Kidney (tissue), 22 donors: ENCODE data around the gene PRAMEF17. TPM values are rescaled to one million over a fixed set of nuclear protein-coding genes. Genes with fewer than 3 reads are reported as not detected.
"Not testable (repeated sequence)": the region's sequence is repeated elsewhere in the genome, so short reads cannot be mapped to it uniquely, and the experiment has no call there.

Source experiments
- DNase-seq, 5 donors: peaks; one replicate each; pipeline ENCODE4 v3.0.0-alpha.2; 2013 to 2020
- FAIRE-seq: peaks from 2 replicates; lab custom pipeline; 2012; peaks lifted over from hg19 to GRCh38; lab: Jason Lieb, UNC
- H3K27ac ChIP-seq, 2 donors: one replicate each; pipeline ENCODE4 v1.7.0; 2013; ENCODE audit warnings: low read depth in 2 of 2, low read length in 2 of 2, inconsistent platforms in 1 of 2
- H3K27me3 ChIP-seq: one replicate; pipeline ENCODE4 v1.7.1; 2013; ENCODE audit warnings: low read length, inconsistent platforms; ENCODE audit not compliant: control insufficient read depth, insufficient read depth
- H3K36me3 ChIP-seq, 3 donors: one replicate each; pipeline versions ENCODE4 v1.7.0 to v1.7.1; 2013; ENCODE audit warnings: low read length in 3 of 3, control low read depth in 1 of 3, inconsistent platforms in 1 of 3; ENCODE audit not compliant: insufficient read depth in 3 of 3, control insufficient read depth in 2 of 3
- H3K4me1 ChIP-seq, 3 donors: one replicate each; pipeline versions ENCODE4 v1.7.0 to v1.7.1; 2013; ENCODE audit warnings: low read length in 3 of 3, inconsistent platforms in 1 of 3, low read depth in 1 of 3; ENCODE audit not compliant: control insufficient read depth in 2 of 3, insufficient read depth in 2 of 3
- H3K4me3 ChIP-seq, 3 donors: one replicate each; pipeline versions ENCODE4 v1.7.0 to v1.8.1; 2013; ENCODE audit warnings: low read length in 3 of 3, control low read depth in 1 of 3, inconsistent platforms in 1 of 3
- H3K9ac ChIP-seq, 3 donors: one replicate each; pipeline versions ENCODE4 v1.7.0 to v1.7.1; 2013; ENCODE audit warnings: low read length in 3 of 3, control low read depth in 1 of 3, inconsistent platforms in 1 of 3
- H3K9me3 ChIP-seq, 3 donors: one replicate each; pipeline versions ENCODE4 v1.7.0 to v1.7.1; 2013; ENCODE audit warnings: low read length in 3 of 3, control low read depth in 1 of 3, inconsistent platforms in 1 of 3; ENCODE audit not compliant: control insufficient read depth in 2 of 3, insufficient read depth in 1 of 3
- CTCF ChIP-seq: IDR thresholded peaks from 3 replicates; pipeline ENCODE4 v1.5.1; 2012; ENCODE audit warnings: mild to moderate bottlenecking, moderate library complexity, borderline replicate concordance; ENCODE audit not compliant: insufficient read depth; ENCODE audit errors: extremely low read depth
- intact Hi-C: fragments of 100-400 bp; cut with DNase I; formaldehyde crosslinking; loops from one replicate; pipeline ENCODE4 v1.11.1; 2022
- long read RNA-seq, 10 donors: library from polyadenylated mRNA in 1 of 10; unstranded in 1 of 10; transcript quantifications; one replicate each; pipeline ENCODE4 v2.0.0 and lab custom pipeline, GENCODE V29; 2021 to 2026
- polyA plus RNA-seq: library from polyadenylated mRNA; stranded (reverse); fragments of 350-450 nt; fragmentation: Illumina TruSeq; extraction: RNeasy Lipid Tissue Mini Kit (QIAGEN cat#74804); gene quantifications from one replicate; pipeline ENCODE4 v1.2.3, GENCODE V29; 2014; ENCODE audit warnings: low read depth, low replicate concordance; ENCODE audit not compliant: insufficient read depth
- total RNA-seq: library from RNA; stranded (reverse); fragmentation: NEBNext Ultra II Directional; extraction: Animal tissue kit (Norgen Biotek cat#: 25700); gene quantifications from one replicate; pipeline ENCODE4 v1.2.1, GENCODE V29; 2021
- donor health status: control.
- donor health status: control.
- donor health status: control.
- donor health status: control.
- donor health status: control.
- donor health status: DM: yes; HTN: yes; CAD: no.
- donor health status: Normal renal cell carcinoma (clear cell type).

Gene PRAMEF17
- total RNA-seq (not detected), polyA plus RNA-seq (not detected)
- long read RNA-seq, donor 1 = 0 reads
- long read RNA-seq, donor 2 = 0 reads
- long read RNA-seq, donor 3 = 0 reads
- long read RNA-seq, donor 4 = 0 reads
- long read RNA-seq, donor 5 = 0 reads
- long read RNA-seq, donor 6 = 0 reads
- long read RNA-seq, donor 7 = 0 reads
- long read RNA-seq, donor 8 = 0 reads
- long read RNA-seq, donor 9 = 0 reads
- long read RNA-seq, donor 10 = 0 reads

DNA sequence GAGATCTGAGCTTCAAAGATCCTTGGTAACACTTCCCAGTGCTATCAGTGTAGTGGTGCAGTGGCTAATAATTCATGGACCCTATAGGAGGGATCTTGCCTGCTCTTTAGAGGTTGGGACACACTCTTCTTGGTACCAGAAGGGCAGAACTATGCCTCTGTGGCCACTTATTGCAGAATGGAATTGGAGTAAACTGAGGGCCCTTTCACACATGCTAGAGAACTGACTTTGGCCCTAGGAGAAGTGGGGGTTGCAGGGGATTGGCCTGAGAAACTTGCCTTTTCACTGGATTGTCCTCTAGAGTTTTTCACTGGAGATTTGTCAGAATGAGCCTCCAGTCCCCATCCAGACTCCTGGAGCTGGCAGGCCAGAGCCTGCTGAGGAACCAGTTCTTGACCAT is at the start of gene PRAMEF17:
PRAMEF17 (plus strand) TSS at position 301 of the 400 bp plus-strand sequence; CDS start at position 327, 26 bp downstream.
- H3K4me1 ChIP-seq, H3K36me3 ChIP-seq, H3K27ac ChIP-seq, H3K27me3 ChIP-seq, FAIRE-seq, H3K9ac ChIP-seq, H3K4me3 ChIP-seq, DNase-seq, H3K9me3 ChIP-seq, intact Hi-C loops: not testable (repeated sequence)

GRCh38 chr1:13342496-13342895 is 46.9 kb upstream of the PRAMEF17 start:
- H3K4me1 ChIP-seq, H3K27ac ChIP-seq, H3K27me3 ChIP-seq, H3K9ac ChIP-seq, FAIRE-seq, H3K9me3 ChIP-seq, intact Hi-C loops, DNase-seq, H3K36me3 ChIP-seq, H3K4me3 ChIP-seq: not testable (repeated sequence)

DNA sequence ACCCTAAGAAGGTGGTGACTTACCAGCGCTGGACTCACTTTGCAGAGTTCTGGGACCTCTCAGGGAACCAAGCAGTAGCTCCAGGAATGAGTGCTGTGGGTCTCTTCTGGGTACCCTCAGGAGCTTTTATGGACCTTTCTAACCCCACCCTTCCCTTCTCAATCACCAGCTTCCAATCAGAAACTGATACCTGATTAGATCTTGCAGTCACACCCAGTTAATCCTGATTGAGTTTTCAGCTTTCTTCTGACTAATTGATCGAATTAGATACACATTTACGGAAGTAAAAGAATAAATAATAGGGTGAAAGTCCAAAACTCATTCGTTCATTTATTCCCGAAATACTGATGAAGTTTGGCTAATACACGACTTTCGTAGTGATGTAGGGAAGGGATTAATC is 42.4 kb upstream of the PRAMEF17 start, which contains the start of gene PRAMEF14:
PRAMEF14 (minus strand) TSS at position 101 of the 400 bp plus-strand sequence. CDS start 1,820 bp downstream, outside the sequence.
- FAIRE-seq, H3K9me3 ChIP-seq, H3K4me3 ChIP-seq, H3K27me3 ChIP-seq, H3K36me3 ChIP-seq, intact Hi-C loops, H3K9ac ChIP-seq, DNase-seq, H3K4me1 ChIP-seq, H3K27ac ChIP-seq: not testable (repeated sequence)

DNA sequence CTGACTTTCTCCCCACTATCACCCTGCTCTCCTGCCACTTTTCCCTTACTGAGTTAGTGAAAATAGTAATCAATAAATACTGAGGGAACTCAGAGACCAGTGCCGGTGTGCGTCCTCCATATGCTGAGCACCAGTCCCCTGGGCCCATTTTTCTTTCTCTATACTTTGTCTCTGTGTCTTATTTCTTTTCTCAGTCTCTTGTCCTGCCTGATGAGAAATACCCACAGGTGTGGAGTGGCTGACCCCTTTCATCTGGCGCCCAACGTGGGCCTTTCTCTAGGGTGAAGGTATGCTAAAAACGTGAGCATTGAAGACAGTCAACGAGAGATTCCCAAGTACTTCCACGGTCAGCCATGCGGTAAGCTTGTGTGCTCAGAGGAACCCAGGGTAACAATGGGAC is 36.0 kb upstream of the PRAMEF17 start:
- FAIRE-seq, H3K4me1 ChIP-seq, H3K9ac ChIP-seq, intact Hi-C loops, H3K4me3 ChIP-seq, DNase-seq, H3K27ac ChIP-seq, H3K27me3 ChIP-seq, H3K9me3 ChIP-seq, H3K36me3 ChIP-seq: not testable (repeated sequence)

DNA sequence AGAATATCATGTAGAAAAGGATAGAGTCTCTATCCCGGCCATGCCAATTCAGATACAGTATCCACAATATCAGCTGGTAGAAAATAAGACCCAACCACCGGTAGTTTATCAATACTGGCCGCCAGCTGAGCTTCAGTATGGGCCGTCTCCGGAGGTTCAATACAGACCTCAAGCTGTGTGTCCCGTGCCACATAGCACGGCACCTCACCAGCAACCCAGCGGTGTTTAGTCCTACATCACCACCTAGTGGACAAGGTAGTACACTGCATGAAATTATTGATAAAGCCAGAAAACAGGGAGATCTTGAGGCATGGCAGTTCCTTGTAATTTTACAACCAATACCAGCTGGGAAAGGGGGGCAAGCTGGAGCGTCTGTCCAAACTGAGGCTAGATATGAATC is 35.0 kb upstream of the PRAMEF17 start:
- H3K27ac ChIP-seq, H3K9me3 ChIP-seq, intact Hi-C loops, H3K4me3 ChIP-seq, DNase-seq, FAIRE-seq, H3K36me3 ChIP-seq, H3K9ac ChIP-seq, H3K27me3 ChIP-seq, H3K4me1 ChIP-seq: not testable (repeated sequence)

DNA sequence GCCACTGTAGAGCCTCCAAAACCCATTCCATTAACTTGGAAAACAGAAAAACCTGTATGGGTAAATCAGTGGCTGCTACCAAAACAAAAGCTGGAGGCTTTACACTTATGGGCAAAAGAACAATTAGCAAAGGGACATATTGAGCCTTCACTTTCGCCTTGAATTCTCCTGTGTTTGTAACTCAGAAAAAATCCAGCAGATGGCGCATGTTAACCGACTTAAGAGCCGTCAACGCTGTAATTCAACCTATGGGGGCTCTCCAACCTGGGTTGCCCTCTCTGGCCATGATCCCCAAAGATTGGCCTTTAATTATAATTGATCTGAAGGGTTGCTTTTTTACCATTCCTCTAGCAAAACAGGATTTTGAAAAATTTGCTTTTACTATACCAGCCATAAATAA is 32.7 kb upstream of the PRAMEF17 start:
- intact Hi-C loops = not testable (repeated sequence)
- DNase-seq = peak in 4 of 5 donors; percentile 34 to 69 (median 51)

DNA sequence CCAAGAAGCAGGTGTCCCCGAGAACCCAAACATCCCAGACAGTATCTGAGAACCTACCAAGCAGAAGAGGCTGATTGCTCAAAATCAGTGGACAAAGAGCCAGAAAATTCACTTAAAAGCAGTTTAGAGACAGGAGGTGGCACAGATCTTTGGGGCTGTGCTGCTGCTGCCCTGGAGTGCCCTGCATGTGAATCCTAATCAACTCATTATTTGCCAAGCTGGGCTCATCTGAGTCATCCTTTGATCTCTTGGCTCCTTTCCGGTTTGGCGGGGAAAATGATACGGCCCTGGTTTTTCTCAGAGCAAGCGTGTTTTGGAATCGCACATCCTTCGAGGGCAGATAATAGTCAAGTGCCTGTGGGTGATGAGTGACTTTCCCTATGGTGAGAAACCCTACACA is 27.1 kb upstream of the PRAMEF17 start:
- H3K9ac ChIP-seq, H3K27ac ChIP-seq, DNase-seq, FAIRE-seq, H3K9me3 ChIP-seq, H3K4me3 ChIP-seq, H3K27me3 ChIP-seq, H3K36me3 ChIP-seq, intact Hi-C loops, H3K4me1 ChIP-seq: not testable (repeated sequence)

More for the DNA sequence above, 32.7 kb upstream of the PRAMEF17 start:
- H3K36me3 ChIP-seq, H3K9me3 ChIP-seq, H3K9ac ChIP-seq, H3K4me1 ChIP-seq, H3K27me3 ChIP-seq, H3K27ac ChIP-seq, FAIRE-seq, H3K4me3 ChIP-seq: not testable (repeated sequence)
- peak; percentile 49 for TF ChIP-seq CTCF
